Ishikawa (cell line): ENCODE data around the gene KLC3.

ENCODE experiments used
- CEBPB ChIP-seq: IDR thresholded peaks from 2 replicates; pipeline ENCODE4 v1.6.1; 2012
- CREB1 ChIP-seq: IDR thresholded peaks from 2 replicates; pipeline ENCODE4 v1.6.1; 2012; ENCODE audit warnings: low read depth
- EGR1 ChIP-seq: IDR thresholded peaks from 2 replicates; pipeline ENCODE4 v1.6.1; 2012
- EP300 ChIP-seq: IDR thresholded peaks from 2 replicates; pipeline ENCODE4 v1.6.1; 2012; ENCODE audit warnings: borderline replicate concordance
- FOXM1 ChIP-seq: IDR thresholded peaks from 2 replicates; pipeline ENCODE4 v1.6.1; 2012; ENCODE audit warnings: low read depth, borderline replicate concordance
- MAX ChIP-seq: IDR thresholded peaks from 2 replicates; pipeline ENCODE4 v1.6.1; 2012
- NFIC ChIP-seq: IDR thresholded peaks from 2 replicates; pipeline ENCODE4 v1.6.1; 2012
- RAD21 ChIP-seq: IDR thresholded peaks from 2 replicates; pipeline ENCODE4 v1.6.1; 2012; ENCODE audit warnings: low read depth
- REST ChIP-seq: IDR thresholded peaks from 2 replicates; pipeline ENCODE4 v1.6.1; 2012; ENCODE audit warnings: low read depth, mild to moderate bottlenecking
- TAF1 ChIP-seq: IDR thresholded peaks from 2 replicates; pipeline ENCODE4 v1.6.1; 2012; ENCODE audit warnings: low read depth, mild to moderate bottlenecking
- TCF12 ChIP-seq: IDR thresholded peaks from 2 replicates; pipeline ENCODE4 v1.6.1; 2012; ENCODE audit warnings: low read depth
- TEAD4 ChIP-seq: IDR thresholded peaks from 2 replicates; pipeline ENCODE4 v1.6.1; 2012
- USF1 ChIP-seq: IDR thresholded peaks from 2 replicates; pipeline ENCODE4 v1.6.1; 2012
- YY1 ChIP-seq: IDR thresholded peaks from 2 replicates; pipeline ENCODE4 v1.6.1; 2012; ENCODE audit warnings: low read depth
- ZBTB7A ChIP-seq: IDR thresholded peaks from 2 replicates; pipeline ENCODE4 v1.6.1; 2012; ENCODE audit warnings: low read depth

The KLC3 gene

GRCh38 chr19:45340232-45340898 is at the start of gene KLC3:
Gene KLC3, plus strand, starts transcription at chr19:45340750. Its CDS starts 4,792 bp downstream, at chr19:45345542.
- no peak for TF ChIP-seq RAD21
- TF ChIP-seq TAF1 = 0 out of 2 replicates have a peak, but pooled peaks have one; percentile 12
- no peak for TF ChIP-seq TEAD4
- TF ChIP-seq NFIC = no peak
- TF ChIP-seq MAX = peak; percentile 79

DNA sequence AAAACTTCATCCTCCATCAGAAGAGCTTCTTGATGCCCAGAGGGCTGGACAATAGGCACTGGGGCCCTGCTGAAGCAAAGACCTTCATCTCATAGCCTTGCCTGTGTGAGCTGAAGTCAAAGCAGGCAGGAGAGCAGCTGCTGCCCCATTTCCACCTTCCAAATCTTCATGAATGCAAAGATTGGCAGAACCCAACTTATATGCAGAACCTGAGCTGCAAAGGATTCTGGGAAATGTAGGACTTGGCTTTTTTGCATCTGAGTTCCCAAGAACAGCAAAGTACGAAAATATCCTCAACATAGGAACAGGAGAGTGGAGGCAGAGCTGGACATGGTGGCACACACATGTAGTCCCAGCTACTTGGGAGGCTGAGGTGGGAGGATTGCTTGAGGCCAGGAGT is 48.7 kb upstream of the KLC3 start:
- TF ChIP-seq TEAD4 = no peak
- TF ChIP-seq CREB1 = no peak
- TF ChIP-seq TAF1 = no peak
- no peak for TF ChIP-seq EGR1
- TF ChIP-seq REST = no peak
- TF ChIP-seq CEBPB = no peak
- no peak for TF ChIP-seq EP300
- no peak for TF ChIP-seq YY1
- TF ChIP-seq NFIC = no peak
- no peak for TF ChIP-seq FOXM1

GRCh38 chr19:45293682-45294081 is 46.9 kb upstream of the KLC3 start:
- TF ChIP-seq TAF1 (no peak), TEAD4 (no peak), CREB1 (no peak), ZBTB7A (no peak), NFIC (no peak), REST (no peak), TCF12 (no peak), USF1 (no peak)

DNA sequence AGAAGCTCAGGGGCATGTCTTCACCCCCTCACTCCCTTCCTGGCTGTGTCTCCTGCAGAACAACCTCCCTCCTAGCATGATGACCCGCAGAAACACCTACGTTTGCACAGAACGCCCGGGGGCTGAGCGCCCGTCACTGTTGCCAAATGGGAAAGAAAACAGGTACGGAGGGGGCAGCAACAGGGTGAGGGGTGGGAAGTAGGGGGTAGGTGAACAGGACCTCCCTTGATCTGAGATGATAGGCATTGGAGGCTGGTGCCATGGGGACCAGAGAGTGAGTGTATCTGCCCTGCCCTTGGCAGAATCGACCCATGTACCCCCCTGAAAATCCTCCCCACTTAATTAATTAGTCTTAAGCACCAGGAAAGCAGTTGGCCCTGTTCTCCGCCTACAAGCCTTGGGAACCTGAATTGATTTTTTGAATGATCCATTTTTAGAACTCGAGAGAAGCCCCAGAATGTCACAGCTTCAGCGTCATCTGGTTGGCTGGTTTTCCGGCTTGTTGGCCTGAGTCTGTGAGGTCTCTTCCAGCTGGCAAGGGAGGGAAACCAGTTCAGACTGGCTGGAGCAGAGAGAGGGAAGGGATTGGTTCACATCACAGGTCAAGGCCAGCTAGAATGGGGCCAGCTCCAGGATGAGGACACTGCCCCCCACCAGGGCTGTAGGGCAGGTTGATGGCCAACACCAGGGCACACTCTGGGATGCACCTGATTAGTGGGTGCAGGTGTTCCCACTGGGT is 46.1 kb upstream of the KLC3 start:
- TF ChIP-seq NFIC (no peak), RAD21 (no peak), FOXM1 (no peak), TEAD4 (no peak), MAX (no peak), CEBPB (no peak), CREB1 (no peak), EGR1 (no peak), REST (no peak), USF1 (no peak), TCF12 (no peak), EP300 (no peak), YY1 (no peak), TAF1 (no peak), ZBTB7A (no peak)
